HS-5 (cell line): ENCODE measurements around the gene MT1G.
"Not testable (repeated sequence)": the region's sequence is repeated elsewhere in the genome, so short reads cannot be mapped to it uniquely, and the experiment has no call there.

Experiments
- DNase-seq: peaks from one replicate; pipeline ENCODE4 v3.0.0-alpha.2; 2012; ENCODE audit warnings: low read depth

The MT1G gene

DNA sequence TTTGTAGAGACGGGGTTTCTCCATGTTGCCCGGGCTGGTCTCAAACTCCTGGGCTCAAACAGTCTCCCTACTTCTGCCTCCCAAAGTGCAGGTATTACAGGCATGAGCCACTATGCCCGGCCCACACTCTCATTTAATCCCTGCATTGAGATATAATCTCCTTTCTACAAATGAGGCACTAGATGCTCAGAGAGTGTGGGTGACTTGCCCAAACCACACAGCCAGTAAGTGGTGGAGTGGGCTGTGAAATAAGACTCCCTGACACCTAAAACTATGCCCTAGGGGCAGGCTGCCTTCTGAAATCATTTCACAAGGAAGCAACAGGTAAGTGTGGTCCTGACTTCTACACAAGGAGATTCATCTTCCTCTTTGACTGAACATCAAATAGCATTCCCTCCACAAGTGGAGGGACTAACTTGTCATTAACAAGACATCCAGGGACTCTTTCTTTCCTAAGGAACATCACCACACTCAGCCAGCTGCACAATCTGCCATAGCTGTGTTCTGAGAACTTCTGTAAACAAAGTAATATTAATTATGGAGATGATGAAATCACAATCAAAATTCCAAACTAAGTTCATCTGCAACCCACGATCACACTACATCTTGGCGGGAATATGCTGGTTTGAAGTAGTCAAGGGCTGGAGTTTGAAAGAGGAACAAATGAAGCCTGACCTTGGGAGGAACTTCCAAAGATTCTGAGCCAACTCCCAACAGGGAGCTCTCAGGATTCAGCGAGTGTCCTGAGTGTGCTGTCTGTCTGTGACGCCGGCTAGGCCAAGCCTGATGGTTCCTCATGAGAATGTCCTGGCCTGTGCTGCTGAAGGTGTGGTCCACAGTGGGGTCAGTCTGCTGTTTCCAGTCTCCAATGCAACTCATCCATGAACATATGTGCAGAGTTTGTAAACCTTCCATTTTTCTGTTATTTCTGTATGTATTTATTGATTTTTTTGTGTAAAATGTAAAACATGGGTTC is 2.3 kb downstream of the MT1G start:
- not testable (repeated sequence) for DNase-seq

DNA sequence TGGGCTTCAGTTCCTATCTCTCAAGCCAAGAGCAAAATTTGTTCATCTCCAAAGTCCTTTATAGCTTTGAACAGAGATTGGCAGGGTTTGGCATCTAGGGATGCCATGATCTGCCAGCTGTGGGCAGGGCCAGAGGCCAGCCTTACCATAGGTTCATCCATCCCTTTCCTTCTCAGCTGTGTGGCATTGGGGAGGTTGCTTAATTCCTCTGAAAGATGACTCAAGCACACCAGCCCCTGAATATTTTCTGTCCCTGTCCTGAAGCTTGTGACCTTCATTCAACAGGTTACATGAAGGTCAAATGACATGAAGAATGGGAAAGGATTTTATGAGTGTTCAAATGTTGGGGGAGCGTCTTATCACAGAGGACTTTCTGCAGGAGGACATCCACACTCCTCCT is 3.4 kb downstream of the MT1G start:
- DNase-seq, result no peak

DNA sequence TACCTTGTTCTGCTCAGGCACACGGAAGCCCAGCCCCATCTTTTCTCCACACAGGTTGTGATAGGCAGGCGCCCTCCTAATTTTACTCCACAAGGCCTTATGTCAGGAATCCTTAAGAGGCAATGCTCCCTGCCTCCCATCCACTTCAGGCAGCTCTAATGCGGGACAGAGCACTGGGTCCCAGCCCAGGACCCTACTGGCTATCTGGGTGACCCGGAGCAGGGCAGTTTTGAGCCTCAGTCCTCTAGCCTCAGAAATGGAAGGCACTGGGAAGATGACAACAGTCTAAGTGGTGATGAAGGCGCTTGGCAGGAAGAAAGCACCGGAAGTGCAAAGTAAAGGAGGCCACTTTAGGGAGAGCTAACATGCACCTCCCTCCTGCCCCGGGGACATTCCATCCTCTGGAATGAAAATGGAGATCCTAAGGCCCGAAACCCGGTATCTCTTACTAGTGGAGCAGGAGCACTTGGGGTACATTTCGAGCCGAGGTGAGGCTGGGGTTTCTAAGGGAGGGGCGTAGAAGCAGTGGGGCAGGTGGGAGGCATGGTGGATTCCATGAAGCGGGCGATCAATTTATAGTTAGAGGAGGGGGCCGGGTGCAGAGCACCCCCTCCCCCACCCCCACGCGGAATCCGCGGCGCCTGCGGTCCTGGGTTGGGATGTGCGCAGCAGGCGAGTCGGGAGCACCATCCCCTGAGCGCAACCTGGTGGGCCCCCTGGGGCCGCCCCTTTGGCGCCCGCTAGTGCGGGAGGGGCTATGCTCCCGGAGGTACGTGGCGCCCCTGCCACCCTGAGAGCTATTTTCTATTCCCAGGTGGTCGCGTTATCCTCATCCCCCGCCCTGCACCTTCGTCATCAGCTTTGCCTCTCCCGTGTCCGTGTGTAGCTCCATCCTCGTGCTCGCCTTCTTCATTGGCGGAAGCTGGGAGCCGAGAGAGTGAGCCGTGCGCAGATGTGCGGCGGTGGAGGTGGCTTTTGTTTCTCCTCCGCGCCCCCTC is 5.2 kb downstream of the MT1G start:
- no peak for DNase-seq

DNA sequence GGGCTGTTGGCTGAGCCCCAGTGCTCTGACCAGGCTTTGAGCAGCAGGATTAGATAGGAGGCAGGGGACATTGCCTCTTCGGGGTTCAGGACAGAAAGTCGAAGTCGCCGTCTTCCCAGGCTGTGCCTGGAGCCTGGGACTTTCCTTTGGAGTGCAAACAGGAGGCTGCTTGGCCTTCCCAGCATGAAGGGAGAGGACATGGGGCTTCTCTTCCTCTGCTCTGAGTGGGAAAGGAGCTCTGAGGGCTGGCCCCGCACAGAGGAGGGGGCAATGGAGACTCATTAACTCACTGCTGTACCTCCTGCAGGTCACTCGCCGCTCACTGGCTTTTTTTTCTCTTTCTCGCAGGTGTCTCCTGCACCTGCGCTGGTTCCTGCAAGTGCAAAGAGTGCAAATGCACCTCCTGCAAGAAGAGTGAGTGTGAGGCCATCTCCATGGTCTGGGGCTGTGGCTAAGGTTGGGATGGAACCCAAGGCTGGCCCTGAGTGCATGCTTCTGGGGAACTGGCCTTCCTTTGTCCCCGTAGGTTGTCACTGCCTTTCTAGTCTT is 9.5 kb downstream of the MT1G start:
- DNase-seq, result no peak

DNA sequence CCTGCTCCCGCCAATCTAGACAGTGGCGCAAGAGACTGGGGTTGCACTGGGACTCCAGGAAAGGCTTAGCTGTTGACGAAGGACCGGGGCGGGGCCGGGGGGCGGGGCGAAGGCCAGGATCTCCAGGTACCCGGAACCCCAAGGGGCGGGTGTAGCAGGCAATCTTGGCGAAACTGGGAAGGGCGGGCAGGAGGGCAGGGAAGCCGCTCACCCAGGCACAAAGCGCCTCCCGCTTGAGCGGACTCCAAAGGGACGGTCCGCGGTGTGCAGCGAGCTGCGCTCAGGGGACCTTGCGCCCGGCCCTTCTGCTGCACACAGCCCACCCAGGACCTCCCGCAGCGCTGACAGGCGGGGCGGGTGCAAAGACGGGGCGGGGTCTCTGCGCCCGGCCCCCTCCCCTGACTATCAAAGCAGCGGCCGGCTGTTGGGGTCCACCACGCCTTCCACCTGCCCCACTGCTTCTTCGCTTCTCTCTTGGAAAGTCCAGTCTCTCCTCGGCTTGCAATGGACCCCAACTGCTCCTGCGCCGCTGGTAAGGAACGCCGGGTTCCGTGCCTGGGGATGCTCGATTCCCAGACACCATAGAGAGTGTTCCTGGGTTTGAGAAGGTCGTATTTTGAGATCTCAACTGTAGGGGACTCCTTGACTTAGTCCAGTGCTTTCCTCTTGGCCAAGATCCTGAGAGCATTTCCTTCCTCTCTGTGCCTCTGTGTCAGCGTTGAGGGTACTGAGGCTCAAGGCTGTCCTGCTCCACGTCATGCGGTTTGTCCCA is 10.1 kb downstream of the MT1G start, which contains the start of gene MT1F:
Gene MT1F (plus strand): TSS at position 405 of the 772 bp plus-strand sequence. CDS start 100 bp downstream, at position 505.
- no peak for DNase-seq

DNA sequence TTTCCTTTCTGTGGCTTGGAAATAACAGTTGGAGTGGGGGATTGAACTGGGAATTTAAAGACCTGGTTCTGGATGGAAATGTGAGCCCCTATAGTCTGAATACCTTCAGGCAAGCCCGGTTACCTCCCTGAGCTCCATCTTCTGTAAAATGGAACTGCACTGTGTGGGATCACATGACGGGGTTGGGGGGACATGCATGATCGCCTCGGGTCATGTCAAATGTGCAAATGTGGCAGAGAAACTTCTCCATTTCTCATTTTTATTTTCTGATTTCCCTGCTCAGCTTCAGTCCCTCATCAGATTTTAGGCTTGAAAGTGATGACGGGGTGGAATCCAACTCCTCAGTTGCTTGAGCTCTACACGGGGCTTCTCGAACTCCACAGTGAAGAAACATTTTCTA is 14.6 kb downstream of the MT1G start:
- no peak for DNase-seq

DNA sequence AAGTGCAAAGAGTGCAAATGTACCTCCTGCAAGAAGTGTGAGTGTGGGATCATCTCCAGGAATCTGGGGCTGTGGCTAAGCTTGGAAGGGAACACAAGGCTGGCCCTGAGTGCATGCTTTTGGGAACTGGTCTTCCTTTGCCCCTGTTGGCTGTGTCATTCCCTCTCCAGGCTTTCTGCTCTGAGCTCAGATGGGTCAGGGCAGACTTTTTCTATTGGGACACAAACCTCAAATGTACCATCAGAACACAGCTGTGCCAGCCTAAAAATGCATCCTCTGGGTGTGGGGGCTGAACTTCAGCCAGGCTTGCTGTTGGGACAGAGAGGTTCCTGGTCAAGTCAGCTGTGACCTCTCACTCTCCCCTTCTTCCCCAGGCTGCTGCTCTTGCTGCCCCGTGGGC is 15.3 kb downstream of the MT1G start:
- no peak for DNase-seq

DNA sequence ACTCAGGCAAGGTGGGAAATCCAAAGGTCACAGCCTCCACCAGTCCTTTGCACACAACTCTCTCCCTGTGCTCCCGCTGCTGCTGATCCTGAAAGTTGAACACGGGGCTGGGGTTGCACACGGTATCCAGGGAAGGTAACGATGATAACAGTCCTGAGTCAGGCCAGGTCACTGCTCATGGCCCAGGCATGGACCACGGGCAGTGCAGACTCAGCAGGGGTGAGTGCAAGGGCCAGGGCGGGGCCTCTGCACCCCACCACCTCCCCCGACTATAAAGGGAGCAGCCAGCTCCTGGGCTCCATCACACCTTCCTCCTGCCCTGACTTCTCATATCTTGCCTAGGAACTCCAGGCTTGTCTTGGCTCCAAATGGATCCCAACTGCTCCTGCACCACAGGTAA is 16.3 kb downstream of the MT1G start, which contains the start of gene MT1B:
Gene MT1B (plus strand): TSS at position 301 of the 400 bp plus-strand sequence. CDS start 68 bp downstream, at position 369.
- DNase-seq, result no peak

DNA sequence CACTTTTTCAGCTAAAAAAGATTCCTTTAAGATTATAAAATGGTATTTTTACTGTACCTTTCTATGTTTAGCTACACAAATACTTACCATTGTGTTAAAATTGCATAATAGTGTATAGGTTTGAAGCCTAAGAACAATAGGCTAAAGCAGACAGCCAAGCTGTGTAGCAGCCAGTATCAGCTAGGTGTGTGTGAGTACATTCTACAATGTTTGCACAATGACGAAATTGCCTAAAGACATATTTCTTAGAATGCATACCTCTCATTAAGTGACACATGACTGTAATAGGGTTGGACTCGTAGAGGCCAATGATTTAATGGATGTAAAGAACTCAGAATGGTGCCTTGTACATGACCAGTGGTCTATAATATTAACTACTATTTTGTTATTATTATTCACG is 18.0 kb downstream of the MT1G start:
- no peak for DNase-seq

DNA sequence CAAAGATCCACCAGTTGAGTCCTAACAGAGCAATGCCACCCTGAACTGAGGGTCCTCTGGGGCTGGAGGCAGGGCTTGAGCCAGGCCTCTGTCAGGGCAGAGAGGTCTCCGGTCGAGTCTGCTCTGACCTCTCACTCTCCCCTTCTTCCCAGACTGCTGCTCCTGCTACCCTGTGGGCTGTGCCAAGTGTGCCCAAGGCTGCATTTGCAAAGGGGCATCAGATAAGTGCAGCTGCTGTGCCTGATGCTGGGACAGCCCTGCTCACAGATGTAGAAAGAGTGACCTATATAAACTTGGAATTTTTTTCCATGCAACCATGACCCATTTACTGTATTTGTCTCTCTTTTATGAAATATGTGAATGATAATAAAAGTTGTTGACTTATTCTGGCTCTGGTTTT is 18.6 kb downstream of the MT1G start:
- DNase-seq, result no peak

DNA sequence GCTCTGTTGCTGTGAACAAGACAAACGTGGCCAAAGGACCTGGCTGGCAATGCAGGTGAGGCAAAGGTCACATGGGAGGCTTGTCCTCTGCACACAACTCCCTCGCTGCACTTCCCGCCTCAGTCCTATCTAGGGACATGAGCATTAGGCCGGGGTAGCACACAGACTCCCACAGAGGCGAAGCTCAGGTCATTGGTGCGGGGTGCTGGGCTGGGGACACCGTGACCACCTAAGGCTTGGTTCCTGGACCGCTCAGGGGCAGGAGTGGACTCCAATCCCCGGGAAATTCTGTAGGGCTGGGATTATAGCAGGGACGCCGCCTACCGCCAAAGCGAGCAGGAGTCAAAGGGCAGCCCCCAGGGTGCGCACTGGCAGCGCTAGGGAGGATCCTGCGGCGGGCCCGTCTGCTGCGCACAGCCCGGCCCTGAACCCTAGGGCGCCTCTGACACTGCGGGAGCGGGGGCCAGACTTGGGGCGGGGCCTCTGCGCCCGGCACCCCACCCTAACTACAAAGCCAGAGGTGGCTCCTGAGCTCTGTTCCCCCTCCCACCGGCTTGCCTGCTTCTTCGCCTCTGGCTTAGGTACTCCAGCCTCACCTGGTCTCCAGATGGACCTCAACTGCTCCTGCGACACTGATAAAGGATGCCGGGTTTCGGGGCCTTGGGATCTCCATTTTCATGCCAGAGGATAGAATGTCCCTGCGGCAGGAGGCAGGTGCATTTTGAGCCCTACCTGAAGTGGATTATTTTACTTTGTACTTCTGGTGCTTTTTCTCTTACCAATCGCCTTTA is 20.0 kb downstream of the MT1G start:
- no peak for DNase-seq

DNA sequence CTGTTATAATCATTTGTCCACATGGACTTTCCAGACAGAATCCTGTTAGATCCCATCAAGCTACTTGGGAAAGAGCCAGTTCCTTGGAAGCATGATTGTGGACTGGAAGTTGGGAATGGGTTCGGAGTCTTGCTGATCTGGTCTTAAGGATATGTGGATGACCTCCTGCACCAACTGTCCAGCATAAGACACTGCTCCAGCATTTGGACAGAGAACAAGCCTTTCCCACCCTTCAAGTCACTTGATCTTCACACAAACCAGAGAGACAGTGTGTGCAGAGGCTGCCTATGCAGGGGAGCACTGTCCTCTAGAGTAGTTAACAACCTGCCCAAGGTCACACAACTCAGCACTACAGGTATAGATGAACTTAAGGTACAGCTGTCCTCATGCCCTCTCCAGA is 22.0 kb downstream of the MT1G start:
- no peak for DNase-seq

DNA sequence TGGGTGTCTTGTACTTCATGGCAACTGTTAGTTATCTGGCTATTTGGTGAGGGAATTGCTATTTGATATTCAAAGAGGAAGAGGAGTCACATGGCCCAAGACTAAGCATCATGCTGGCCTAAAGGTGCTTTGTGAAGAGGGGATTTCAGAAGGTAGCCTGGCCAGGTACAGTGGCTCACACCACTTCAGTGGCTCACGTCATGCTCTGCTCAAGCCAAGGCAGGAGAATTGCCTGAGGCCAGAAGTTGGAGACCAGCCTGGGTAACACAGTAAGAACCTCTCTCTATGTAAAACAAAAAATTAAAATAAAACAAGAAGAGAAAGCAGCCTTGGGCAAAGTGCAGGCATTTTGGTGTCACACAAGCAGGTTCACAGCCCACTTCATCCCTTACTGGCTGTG is 22.6 kb downstream of the MT1G start:
- no peak for DNase-seq

DNA sequence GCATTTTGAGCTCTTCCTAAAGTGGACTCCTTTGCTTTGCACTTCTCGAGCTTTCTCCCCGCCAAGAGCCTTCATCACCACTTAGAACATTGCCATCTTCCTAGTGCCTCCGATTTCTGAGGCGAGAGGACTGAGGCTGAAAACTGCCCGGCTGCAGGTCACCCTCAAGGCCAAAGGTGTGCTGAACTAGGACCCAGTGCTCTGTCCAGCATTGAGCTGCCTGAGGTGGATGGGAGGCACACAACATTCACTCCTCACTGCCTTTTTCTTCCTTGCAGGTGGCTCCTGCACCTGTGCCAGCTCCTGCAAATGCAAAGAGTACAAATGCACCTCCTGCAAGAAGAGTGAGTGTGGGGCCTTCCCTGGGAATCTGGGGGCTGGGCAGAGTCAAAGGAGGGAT is 24.0 kb downstream of the MT1G start:
- DNase-seq, result no peak

DNA sequence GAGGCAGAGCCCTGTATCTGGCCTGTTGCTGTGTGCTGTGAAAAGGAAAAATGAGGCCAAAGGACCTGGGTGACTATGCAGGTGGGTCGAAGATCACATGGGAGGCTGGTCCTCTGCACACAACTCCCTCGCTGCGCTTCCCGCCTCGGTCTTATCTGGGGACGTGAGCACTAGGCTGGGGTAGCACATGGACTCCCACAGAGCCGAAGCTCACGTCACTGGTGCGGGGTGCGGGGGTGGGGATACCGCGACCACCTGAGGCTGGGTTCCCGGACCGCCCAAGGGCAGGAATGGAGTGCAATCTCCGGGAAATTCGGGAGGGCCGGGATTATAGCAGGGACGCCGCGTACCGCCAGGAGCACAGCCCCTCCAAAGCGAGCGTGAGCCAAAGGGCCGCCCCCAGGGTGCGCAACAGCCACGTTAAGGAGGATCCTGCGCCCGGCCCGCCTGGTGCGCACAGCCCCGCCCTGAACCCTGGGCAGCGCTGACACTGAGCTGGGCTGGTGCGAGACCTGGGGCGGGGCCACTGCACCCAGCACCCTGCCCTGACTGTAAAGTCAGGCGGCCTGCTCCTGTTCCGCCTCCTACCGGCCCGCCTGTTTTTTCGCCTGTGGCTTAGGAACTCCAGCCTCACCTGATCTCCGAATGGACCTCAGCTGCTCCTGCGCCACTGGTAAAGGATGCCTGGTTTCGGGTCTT is 24.6 kb downstream of the MT1G start:
- no peak for DNase-seq

DNA sequence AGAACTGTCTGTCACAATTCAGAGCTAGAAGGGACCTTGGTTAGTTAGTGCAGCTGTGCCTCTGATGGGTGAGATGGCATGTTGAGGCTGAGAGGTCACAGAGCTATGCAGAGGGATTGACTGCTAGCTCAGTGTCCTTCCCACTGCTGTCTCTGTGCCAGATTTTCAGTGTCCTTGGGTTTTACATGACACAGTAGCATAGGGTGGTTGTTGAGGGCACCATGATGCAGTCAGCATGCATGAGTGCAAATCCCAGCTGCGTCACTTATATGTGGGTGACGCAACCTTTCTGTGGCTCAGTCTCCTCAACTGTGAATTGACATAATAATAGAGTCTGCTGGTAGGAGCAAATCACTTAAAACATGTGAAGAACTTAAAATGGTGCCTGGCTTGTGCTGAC is 26.7 kb downstream of the MT1G start:
- DNase-seq, result no peak

DNA sequence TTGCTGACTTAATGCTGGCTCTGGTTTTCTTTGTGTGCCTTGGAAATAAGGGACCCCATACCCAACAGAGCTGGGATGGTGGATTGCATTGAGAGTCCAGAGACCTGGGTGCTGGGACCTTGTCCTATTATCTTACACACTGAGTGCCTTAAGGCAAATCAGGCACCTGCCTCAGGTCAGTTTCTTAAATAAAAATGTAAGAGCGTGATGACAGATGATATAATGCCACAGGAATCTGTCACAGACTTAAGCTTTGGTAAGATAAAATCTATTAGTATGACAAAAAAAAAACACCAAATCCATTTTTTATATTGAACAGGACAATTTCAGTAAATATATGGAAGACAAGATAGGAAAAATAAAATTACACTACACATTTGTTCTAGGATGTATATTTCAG is 27.8 kb downstream of the MT1G start:
- DNase-seq, result no peak

DNA sequence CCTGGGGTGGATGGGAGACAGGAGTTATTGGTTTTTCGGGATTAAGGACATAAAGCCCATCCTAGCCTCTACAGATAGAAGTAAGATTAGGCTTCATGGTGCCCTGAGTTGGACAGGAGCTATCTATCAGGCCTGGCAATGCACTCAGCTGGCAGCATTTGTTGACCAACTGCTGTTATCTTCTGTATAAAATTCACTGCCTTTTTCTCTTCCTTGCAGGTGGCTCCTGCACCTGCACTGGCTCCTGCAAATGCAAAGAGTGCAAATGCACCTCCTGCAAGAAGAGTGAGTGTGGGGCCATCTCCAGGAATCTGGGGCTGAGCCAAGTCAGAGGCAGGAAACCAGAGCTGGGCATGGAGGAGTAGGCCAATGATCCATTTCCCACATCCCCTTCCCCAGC is 28.8 kb downstream of the MT1G start:
- no peak for DNase-seq

DNA sequence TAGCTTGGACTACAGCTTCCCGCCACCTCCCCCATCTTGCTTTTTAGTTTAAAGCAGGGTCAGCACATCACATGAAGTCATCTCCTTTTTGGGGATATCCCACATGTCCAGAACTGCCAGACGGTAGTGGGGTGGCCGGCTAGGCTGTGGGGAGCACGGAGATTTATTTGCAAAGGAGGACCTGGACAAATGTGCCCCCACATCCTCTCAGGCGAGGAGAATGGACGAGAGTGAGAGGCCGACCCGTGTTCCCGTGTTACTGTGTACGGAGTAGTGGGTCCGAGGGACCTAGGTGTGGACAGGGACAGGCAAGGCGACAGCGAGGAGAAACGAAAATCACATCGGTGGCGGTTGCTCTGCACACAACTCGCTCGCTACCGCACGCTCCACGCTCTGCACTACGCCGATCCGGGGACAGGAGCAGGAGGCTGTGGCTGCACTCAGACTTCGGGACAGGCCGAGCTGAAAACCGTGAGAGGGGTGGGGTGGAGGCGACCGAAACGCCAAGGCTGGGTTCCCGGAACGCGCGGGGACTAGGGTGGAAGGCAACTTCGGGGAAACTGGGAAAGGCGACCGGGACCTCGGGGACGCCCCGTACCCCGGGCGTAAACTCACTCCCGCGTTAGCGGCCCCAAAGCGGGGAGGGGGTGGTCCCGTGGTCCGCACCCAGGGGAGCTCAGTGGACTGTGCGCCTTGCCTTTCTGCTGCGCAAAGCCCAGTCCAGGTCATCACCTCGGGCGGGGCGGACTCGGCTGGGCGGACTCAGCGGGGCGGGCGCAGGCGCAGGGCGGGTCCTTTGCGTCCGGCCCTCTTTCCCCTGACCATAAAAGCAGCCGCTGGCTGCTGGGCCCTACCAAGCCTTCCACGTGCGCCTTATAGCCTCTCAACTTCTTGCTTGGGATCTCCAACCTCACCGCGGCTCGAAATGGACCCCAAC is 29.8 kb downstream of the MT1G start, which contains the start of gene MT1A:
Gene MT1A (plus strand): TSS at position 853 of the 937 bp plus-strand sequence. CDS start 73 bp downstream, at position 926.
- no peak for DNase-seq
